Thoracic aorta (tissue), 2 donors: ENCODE data around the gene PARD3B. TPM values are rescaled to one million over a fixed set of nuclear protein-coding genes. Genes with fewer than 3 reads are reported as not detected.

Source experiments
- ATAC-seq: fragments of 150-250 bp; one replicate; pipeline ENCODE4 v1.8.0; 2017; ENCODE audit warnings: low read depth; ENCODE audit not compliant: insufficient number of reproducible peaks, low FRiP score
- DNase-seq: peaks from one replicate; pipeline ENCODE4 v3.0.0-alpha.2; 2020; ENCODE audit warnings: low spot score
- H3K27ac ChIP-seq, 2 donors: fragments of 200-600 bp; sonication (generic); 1 replicate in 1 of 2; 2 replicates in 1 of 2; pipeline ENCODE4 v1.5.1; 2016; ENCODE audit warnings: mild to moderate bottlenecking in 2 of 2, moderate library complexity in 2 of 2
- H3K27me3 ChIP-seq: fragments of 200-600 bp; sonication (generic); replicated peaks from 2 replicates; pipeline ENCODE4 v1.6.0; 2016; ENCODE audit warnings: mild to moderate bottlenecking; ENCODE audit not compliant: insufficient read depth
- H3K36me3 ChIP-seq: fragments of 200-600 bp; sonication (generic); one replicate; pipeline ENCODE4 v1.5.1; 2016
- H3K4me1 ChIP-seq, 2 donors: fragments of 200-600 bp; sonication (generic); 1 replicate in 1 of 2; 2 replicates in 1 of 2; pipeline versions ENCODE4 v1.5.1 to v1.6.0; 2016; ENCODE audit warnings: low read depth in 2 of 2, mild to moderate bottlenecking in 1 of 2; ENCODE audit not compliant: control insufficient read depth in 1 of 2
- H3K4me3 ChIP-seq: fragments of 200-600 bp; sonication (generic); 2 replicates; pipeline ENCODE4 v1.5.1; 2016; ENCODE audit warnings: mild to moderate bottlenecking
- H3K9me3 ChIP-seq: fragments of 200-600 bp; sonication (generic); 2 replicates; pipeline ENCODE4 v1.5.1; 2016
- total RNA-seq, 2 donors: library from RNA; depleted of rRNA; stranded (reverse); fragments of >200 nt; gene quantifications; one replicate each; pipeline versions ENCODE4 v1.1.0 to v1.2.3, GENCODE V29; 2016
- TF ChIP-seq, protein P1 (sequence below): fragments of 200-600 bp; sonication (generic); IDR thresholded peaks from one replicate; pipeline ENCODE4 v1.5.1; 2019; ENCODE audit warnings: antibody characterized with exemption

The PARD3B gene
- total RNA-seq, 2 donors from 2014 or later = 25.7 to 34.5 TPM

DNA sequence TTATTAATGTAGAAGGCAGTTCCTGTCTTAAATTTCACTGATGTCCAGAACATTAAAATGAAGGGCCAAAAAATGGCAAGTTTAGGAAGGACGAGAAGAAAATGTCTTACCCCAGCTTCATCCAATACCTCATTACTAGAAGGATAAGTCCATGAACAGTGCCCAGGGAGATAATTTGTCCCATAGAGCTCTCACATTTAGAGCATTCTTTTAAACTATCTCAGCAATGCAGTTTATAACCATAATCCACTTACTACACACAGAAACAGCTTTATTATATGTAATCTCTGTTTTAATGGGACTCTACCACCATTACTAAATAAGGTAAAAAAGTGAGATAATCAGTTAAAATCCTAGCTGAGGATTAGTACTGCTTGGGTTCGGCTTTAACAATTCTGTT, 142.5 kb downstream of the PARD3B start:
- H3K36me3 ChIP-seq = no peaks in the 10 kb centered on the region
- no peaks in the 10 kb centered on the region for H3K9me3 ChIP-seq
- TF ChIP-seq, protein P1, sequence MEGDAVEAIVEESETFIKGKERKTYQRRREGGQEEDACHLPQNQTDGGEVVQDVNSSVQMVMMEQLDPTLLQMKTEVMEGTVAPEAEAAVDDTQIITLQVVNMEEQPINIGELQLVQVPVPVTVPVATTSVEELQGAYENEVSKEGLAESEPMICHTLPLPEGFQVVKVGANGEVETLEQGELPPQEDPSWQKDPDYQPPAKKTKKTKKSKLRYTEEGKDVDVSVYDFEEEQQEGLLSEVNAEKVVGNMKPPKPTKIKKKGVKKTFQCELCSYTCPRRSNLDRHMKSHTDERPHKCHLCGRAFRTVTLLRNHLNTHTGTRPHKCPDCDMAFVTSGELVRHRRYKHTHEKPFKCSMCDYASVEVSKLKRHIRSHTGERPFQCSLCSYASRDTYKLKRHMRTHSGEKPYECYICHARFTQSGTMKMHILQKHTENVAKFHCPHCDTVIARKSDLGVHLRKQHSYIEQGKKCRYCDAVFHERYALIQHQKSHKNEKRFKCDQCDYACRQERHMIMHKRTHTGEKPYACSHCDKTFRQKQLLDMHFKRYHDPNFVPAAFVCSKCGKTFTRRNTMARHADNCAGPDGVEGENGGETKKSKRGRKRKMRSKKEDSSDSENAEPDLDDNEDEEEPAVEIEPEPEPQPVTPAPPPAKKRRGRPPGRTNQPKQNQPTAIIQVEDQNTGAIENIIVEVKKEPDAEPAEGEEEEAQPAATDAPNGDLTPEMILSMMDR = no peak
- ATAC-seq = no peak
- H3K27ac ChIP-seq = no peak overlapping the region
- no peak for DNase-seq
- H3K4me3 ChIP-seq = no peak overlapping the region
- H3K4me1 ChIP-seq = peaks cover 8 to 11% of the 10 kb centered on the region in 2 donors
- no peaks in the 10 kb centered on the region for H3K27me3 ChIP-seq

DNA sequence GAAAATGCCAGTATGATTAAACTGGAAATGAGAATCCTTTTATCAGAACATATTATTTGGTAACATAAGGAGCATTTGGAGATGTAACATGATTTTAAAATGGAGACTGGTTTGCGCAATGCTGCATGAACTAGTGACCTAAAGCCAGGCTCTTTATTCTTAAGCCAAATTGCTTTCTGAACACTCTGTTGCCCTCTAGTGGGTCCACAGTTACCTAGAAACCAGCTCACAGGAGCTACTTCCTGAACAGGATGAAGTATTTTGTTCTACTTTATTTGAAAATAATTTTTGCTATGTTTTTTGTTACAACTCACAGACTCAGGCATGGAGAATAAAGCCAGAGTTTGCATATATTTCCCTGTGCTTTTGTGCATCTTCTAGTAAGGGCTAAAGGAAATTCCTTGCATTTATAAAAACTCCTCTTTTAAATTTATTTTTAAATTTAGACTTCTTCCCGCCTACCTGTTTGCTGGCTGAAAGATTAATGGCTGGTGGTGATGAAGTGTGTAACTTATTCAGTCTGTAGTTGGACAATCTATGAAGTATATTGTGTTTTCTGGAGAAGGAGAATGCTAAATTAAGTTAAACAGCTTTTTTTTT, 146.7 kb downstream of the PARD3B start:
- H3K9me3 ChIP-seq = no peaks in the 10 kb centered on the region
- ATAC-seq = peak; percentile 84
- H3K27ac ChIP-seq = no peak overlapping the region
- peaks cover 6 to 20% of the 10 kb centered on the region in 2 donors for H3K4me1 ChIP-seq
- no peaks in the 10 kb centered on the region for H3K27me3 ChIP-seq
- H3K36me3 ChIP-seq = no peaks in the 10 kb centered on the region
- DNase-seq = no peak
- TF ChIP-seq, protein P1 = peak; percentile 65
- no peak overlapping the region for H3K4me3 ChIP-seq

DNA sequence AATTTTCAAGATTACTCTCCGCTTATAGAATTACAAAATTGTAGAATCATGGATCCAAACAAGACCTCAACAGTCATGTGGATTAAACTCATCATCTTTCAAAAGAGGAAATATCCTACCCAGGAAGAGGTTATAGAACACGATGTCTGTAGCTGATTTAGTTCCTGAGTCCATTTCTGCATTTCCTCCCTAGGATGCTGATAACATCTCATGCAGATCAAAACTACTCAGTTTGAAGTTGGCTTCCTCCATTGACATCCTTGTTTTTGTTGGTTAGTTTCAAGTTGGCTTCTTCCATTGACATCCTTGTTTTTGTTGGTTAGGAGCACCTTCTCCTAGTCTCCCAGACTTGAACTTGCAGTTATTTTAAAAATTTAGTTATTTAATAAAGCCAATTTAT, 147.5 kb downstream of the PARD3B start:
- no peaks in the 10 kb centered on the region for H3K9me3 ChIP-seq
- H3K36me3 ChIP-seq = no peaks in the 10 kb centered on the region
- H3K4me1 ChIP-seq = peaks cover 6 to 20% of the 10 kb centered on the region in 2 donors
- TF ChIP-seq, protein P1 = no peak
- H3K27ac ChIP-seq = no peak overlapping the region
- no peak for DNase-seq
- H3K4me3 ChIP-seq = no peak overlapping the region
- no peaks in the 10 kb centered on the region for H3K27me3 ChIP-seq
- ATAC-seq = no peak

DNA sequence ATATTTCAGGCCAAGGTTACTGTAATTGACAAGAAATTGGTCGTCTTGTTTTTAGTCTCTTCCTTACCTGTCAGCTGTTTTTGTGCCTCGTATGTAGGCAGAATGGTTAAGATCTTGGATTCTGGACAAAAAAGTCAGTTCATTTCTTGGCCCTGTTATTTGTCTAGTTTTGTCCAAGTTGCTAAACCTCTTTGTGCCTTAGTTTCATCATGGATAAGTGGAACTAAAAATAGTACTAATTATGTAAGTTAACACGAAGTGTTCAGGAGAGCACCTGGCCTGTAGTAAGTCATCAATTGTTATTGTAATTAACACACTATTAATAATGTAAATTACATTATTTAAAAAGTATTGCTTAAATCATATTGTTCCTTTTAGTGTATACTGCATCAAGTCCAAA, 148.0 kb downstream of the PARD3B start:
- no peaks in the 10 kb centered on the region for H3K27me3 ChIP-seq
- no peak overlapping the region for H3K4me3 ChIP-seq
- H3K9me3 ChIP-seq = no peaks in the 10 kb centered on the region
- H3K4me1 ChIP-seq = peaks cover 6 to 20% of the 10 kb centered on the region in 2 donors
- DNase-seq (no peak), ATAC-seq (no peak)
- no peaks in the 10 kb centered on the region for H3K36me3 ChIP-seq
- TF ChIP-seq, protein P1 = no peak
- no peak overlapping the region for H3K27ac ChIP-seq

DNA sequence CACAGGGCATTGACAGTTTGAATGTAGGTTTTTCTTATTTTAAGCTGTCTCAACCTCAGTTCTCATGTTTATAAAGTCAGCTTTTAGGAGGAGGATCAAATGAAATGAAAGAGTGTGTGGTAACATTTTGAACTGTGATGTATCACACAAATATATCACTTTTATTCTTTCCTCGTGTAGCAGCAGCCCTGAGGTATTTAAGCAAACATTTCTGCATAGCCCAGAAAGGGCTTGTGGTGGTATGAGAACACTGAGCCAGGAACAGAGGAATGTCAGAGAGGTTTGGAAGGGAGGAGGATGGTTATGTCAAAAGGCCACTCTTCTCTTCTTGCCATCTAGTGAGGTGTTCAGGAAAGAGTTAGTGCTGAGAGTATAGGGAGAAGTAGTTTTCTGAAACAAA, 150.2 kb downstream of the PARD3B start:
- no peak overlapping the region for H3K4me3 ChIP-seq
- no peaks in the 10 kb centered on the region for H3K9me3 ChIP-seq
- no peaks in the 10 kb centered on the region for H3K36me3 ChIP-seq
- TF ChIP-seq, protein P1 = no peak
- no peak for ATAC-seq
- H3K27ac ChIP-seq = no peak overlapping the region
- peaks cover 6 to 20% of the 10 kb centered on the region in 2 donors for H3K4me1 ChIP-seq
- no peaks in the 10 kb centered on the region for H3K27me3 ChIP-seq
- DNase-seq = no peak
